ENCODE data around the gene SLC9A5.

DNA sequence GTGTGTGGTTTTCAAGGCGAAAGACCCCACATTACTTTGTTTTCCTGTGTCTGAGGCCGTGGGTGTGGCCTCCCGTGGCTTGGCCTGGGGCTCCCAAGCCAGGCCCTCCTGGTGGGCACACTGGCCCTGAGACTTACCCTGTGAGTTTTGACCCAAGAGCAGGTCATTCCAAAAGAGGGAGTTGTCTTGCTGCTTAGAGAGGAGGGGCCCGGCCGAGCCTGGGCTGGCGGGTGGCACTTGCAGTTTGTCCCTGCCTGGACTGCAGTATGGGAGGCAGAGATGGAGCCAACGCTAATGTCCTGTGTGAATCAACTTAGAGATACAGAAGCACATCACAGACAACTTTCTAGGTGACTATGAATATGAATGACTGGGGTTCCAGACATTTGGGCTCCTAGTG, 53.3 kb downstream of the SLC9A5 start:
- TF ChIP-seq, protein P1, sequence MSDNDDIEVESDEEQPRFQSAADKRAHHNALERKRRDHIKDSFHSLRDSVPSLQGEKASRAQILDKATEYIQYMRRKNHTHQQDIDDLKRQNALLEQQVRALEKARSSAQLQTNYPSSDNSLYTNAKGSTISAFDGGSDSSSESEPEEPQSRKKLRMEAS (IDR thresholded peaks at IDR 0.05) = no peak
- TF ChIP-seq TAF1 (IDR thresholded peaks at IDR 0.05; ENCODE audit: low read depth) = no peak
- no peak for TF ChIP-seq ZBTB7A (IDR thresholded peaks at IDR 0.05; ENCODE audit: low read depth)
- TF ChIP-seq, protein P2, sequence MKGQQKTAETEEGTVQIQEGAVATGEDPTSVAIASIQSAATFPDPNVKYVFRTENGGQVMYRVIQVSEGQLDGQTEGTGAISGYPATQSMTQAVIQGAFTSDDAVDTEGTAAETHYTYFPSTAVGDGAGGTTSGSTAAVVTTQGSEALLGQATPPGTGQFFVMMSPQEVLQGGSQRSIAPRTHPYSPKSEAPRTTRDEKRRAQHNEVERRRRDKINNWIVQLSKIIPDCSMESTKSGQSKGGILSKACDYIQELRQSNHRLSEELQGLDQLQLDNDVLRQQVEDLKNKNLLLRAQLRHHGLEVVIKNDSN (IDR thresholded peaks at IDR 0.05) = no peak
- TF ChIP-seq TEAD4 (IDR thresholded peaks at IDR 0.05) = no peak
- TF ChIP-seq EP300 (IDR thresholded peaks at IDR 0.05; ENCODE audit: borderline replicate concordance) = no peak
- no peak for TF ChIP-seq CEBPB (IDR thresholded peaks at IDR 0.05)
- TF ChIP-seq, protein P3, sequence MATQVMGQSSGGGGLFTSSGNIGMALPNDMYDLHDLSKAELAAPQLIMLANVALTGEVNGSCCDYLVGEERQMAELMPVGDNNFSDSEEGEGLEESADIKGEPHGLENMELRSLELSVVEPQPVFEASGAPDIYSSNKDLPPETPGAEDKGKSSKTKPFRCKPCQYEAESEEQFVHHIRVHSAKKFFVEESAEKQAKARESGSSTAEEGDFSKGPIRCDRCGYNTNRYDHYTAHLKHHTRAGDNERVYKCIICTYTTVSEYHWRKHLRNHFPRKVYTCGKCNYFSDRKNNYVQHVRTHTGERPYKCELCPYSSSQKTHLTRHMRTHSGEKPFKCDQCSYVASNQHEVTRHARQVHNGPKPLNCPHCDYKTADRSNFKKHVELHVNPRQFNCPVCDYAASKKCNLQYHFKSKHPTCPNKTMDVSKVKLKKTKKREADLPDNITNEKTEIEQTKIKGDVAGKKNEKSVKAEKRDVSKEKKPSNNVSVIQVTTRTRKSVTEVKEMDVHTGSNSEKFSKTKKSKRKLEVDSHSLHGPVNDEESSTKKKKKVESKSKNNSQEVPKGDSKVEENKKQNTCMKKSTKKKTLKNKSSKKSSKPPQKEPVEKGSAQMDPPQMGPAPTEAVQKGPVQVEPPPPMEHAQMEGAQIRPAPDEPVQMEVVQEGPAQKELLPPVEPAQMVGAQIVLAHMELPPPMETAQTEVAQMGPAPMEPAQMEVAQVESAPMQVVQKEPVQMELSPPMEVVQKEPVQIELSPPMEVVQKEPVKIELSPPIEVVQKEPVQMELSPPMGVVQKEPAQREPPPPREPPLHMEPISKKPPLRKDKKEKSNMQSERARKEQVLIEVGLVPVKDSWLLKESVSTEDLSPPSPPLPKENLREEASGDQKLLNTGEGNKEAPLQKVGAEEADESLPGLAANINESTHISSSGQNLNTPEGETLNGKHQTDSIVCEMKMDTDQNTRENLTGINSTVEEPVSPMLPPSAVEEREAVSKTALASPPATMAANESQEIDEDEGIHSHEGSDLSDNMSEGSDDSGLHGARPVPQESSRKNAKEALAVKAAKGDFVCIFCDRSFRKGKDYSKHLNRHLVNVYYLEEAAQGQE (IDR thresholded peaks at IDR 0.05; ENCODE audit: low read depth) = no peak
- no peak for TF ChIP-seq YY1 (IDR thresholded peaks at IDR 0.05; ENCODE audit: low read depth)
- no peak for TF ChIP-seq FOXM1 (IDR thresholded peaks at IDR 0.05; ENCODE audit: borderline replicate concordance, low read depth)
- no peak for TF ChIP-seq TCF12 (IDR thresholded peaks at IDR 0.05; ENCODE audit: low read depth)
- no peak for TF ChIP-seq NFIC (IDR thresholded peaks at IDR 0.05)
- TF ChIP-seq RAD21 (IDR thresholded peaks at IDR 0.05; ENCODE audit: low read depth) = no peak
- no peak for TF ChIP-seq CREB1 (IDR thresholded peaks at IDR 0.05; ENCODE audit: low read depth)
